ENCODE measurements around the gene CDK8.

CDK8 gene

GRCh38 chr13:26253787-26254582, at the start of gene CDK8:
Gene CDK8, plus strand, starts transcription at chr13:26254129. Its CDS starts 513 bp downstream, at chr13:26254642.
- TF ChIP-seq, protein P1, sequence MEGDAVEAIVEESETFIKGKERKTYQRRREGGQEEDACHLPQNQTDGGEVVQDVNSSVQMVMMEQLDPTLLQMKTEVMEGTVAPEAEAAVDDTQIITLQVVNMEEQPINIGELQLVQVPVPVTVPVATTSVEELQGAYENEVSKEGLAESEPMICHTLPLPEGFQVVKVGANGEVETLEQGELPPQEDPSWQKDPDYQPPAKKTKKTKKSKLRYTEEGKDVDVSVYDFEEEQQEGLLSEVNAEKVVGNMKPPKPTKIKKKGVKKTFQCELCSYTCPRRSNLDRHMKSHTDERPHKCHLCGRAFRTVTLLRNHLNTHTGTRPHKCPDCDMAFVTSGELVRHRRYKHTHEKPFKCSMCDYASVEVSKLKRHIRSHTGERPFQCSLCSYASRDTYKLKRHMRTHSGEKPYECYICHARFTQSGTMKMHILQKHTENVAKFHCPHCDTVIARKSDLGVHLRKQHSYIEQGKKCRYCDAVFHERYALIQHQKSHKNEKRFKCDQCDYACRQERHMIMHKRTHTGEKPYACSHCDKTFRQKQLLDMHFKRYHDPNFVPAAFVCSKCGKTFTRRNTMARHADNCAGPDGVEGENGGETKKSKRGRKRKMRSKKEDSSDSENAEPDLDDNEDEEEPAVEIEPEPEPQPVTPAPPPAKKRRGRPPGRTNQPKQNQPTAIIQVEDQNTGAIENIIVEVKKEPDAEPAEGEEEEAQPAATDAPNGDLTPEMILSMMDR (IDR thresholded peaks at IDR 0.05) = no peak

- TF ChIP-seq, protein P1 (IDR thresholded peaks at IDR 0.05) = no peak
Observed at GRCh38 chr13:26208287-26208686, 45.6 kb upstream of the CDK8 start.

DNA sequence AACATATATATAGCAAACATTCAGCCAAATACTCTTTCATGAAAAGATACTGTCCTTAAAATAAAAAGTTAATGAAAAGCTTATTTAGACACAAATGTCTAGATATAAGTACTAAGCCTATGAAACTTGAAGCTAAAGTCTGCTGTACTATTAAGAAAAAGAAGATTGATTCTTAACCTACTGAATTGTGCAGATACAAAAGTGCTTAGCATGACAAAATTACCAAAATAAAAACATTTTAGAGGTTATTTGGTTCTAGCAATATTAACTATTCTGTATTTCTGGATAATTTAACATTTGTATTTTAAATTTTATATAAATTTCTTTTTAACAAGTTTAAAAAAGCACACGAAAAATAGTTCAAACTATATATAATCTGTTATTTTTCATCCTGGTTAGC, 40.6 kb upstream of the CDK8 start:
- TF ChIP-seq, protein P1 (IDR thresholded peaks at IDR 0.05) = no peak

DNA sequence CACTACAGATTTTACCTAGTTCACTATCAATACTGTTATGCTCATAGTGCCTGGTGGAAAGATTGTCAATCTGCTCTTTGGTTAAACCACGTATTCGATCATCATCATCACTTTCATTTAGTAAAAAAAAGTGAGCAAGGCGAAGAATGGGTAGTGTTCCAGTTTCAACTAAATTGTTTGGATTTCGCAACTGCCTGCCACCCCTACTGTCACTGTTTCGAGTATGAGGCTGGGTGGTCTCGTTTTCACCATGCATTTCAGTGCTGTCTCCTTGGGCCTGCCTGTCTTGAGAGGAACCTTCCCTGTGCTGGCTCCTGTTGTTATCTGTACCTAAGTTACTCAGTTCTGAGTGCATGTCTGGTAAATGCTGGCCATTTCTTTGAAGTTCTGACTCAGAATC, 39.9 kb upstream of the CDK8 start:
- TF ChIP-seq, protein P1 (IDR thresholded peaks at IDR 0.05) = no peak

- TF ChIP-seq, protein P1 (IDR thresholded peaks at IDR 0.05) = no peak
Observed at GRCh38 chr13:26216042-26216441, 37.9 kb upstream of the CDK8 start.

DNA sequence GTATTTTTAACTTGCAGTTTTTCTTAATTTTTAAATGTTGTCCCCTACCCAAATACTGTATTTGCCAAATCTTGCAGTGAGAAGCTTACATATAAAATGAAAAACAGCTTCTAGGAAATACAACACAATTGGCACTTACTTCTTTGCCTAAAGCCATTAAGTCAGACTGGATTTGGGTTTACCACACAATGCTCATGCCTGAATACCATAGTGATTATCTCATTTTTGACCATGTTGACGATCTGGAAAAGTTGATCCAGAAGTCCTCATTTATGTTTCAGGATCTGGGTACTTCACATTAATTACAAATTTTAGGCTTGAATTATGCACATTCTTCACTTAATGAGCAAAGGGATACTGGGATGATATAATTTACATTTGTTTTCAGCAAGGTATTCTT, 34.2 kb upstream of the CDK8 start:
- TF ChIP-seq, protein P1 (IDR thresholded peaks at IDR 0.05) = no peak

- TF ChIP-seq, protein P1 (IDR thresholded peaks at IDR 0.05) = no peak
Observed at GRCh38 chr13:26220575-26220974, 33.4 kb upstream of the CDK8 start.

DNA sequence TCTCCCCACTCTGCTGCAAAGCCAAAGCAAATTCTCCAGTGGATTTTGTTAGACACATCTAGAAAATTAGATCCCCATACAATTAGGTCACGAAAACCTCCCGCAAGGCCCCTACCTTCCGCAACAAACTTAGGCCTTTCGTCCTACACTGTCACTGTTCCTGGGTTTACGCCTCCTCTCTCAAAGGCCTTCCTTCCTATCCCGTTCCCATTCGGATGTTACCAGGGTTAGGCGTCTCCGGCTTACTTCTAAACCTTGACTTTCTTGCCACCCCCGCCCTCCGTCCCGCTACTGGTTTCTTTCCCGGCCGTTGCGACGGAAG, 32.6 kb upstream of the CDK8 start:
- TF ChIP-seq, protein P1 (IDR thresholded peaks at IDR 0.05) = no peak
